Neural progenitor cell (in vitro differentiated cells): ENCODE data around the gene OR8H3. TPM values are rescaled to one million over a fixed set of nuclear protein-coding genes. Genes with fewer than 3 reads are reported as not detected.

ENCODE experiments used
- DNase-seq: peaks from one replicate; pipeline ENCODE4 v3.0.0-alpha.2; 2016; ENCODE audit warnings: low spot score
- H2AFZ ChIP-seq: fragments of 200-600 bp; sonication (generic); replicated peaks from 2 replicates; pipeline ENCODE4 v1.6.1; 2016; ENCODE audit warnings: antibody characterized with exemption
- H3F3A ChIP-seq: fragments of 200-600 bp; sonication (generic); 2 replicates; pipeline ENCODE4 v1.6.1; 2016; ENCODE audit warnings: antibody characterized with exemption, low read depth
- H3K27ac ChIP-seq: fragments of 200-600 bp; sonication (generic); 2 replicates; pipeline ENCODE4 v1.5.1; 2016; ENCODE audit warnings: mild to moderate bottlenecking
- H3K27me3 ChIP-seq: fragments of 200-600 bp; sonication (generic); 2 replicates; pipeline ENCODE4 v1.6.1; 2016; ENCODE audit warnings: mild to moderate bottlenecking, moderate library complexity
- H3K36me3 ChIP-seq: fragments of 200-600 bp; sonication (generic); 2 replicates; pipeline ENCODE4 v1.5.1; 2016
- H3K4me1 ChIP-seq: fragments of 200-600 bp; sonication (generic); 2 replicates; pipeline ENCODE4 v1.6.1; 2016; ENCODE audit warnings: mixed run types
- H3K4me2 ChIP-seq: fragments of 200-600 bp; sonication (generic); 2 replicates; pipeline ENCODE4 v1.6.1; 2016
- H3K4me3 ChIP-seq: fragments of 200-600 bp; sonication (generic); 2 replicates; pipeline ENCODE4 v1.5.1; 2016
- H3K79me2 ChIP-seq: fragments of 200-600 bp; sonication (generic); 2 replicates; pipeline ENCODE4 v1.6.1; 2016; ENCODE audit warnings: low read depth
- H3K9ac ChIP-seq: fragments of 200-600 bp; sonication (generic); 2 replicates; pipeline ENCODE4 v1.6.1; 2016
- H3K9me3 ChIP-seq: fragments of 200-600 bp; sonication (generic); 2 replicates; pipeline ENCODE4 v1.5.1; 2016; ENCODE audit warnings: low read depth
- H4K20me1 ChIP-seq: fragments of 200-600 bp; sonication (generic); 2 replicates; pipeline ENCODE4 v1.6.1; 2016; ENCODE audit warnings: low read depth
- H3K27ac Mint-ChIP-seq: 3 replicates; pipeline ENCODE4 v1.8.0; 2021; ENCODE audit warnings: mixed read lengths
- H3K27me3 Mint-ChIP-seq: 2 replicates; pipeline ENCODE4 v1.8.0; 2022; ENCODE audit warnings: low read depth, mild to moderate bottlenecking, inconsistent platforms, moderate library complexity, mixed read lengths; ENCODE audit not compliant: insufficient read depth
- H3K36me3 Mint-ChIP-seq: 3 replicates; pipeline ENCODE4 v1.8.0; 2021; ENCODE audit warnings: mixed read lengths
- H3K4me1 Mint-ChIP-seq: 3 replicates; pipeline ENCODE4 v1.8.0; 2021; ENCODE audit warnings: mixed read lengths
- H3K4me3 Mint-ChIP-seq: 3 replicates; pipeline ENCODE4 v1.8.0; 2021; ENCODE audit warnings: mild to moderate bottlenecking, moderate library complexity, mixed read lengths
- H3K9me3 Mint-ChIP-seq: 3 replicates; pipeline ENCODE4 v1.8.0; 2020; ENCODE audit warnings: mixed read lengths
- CTCF ChIP-seq: fragments of 200-600 bp; sonication (generic); IDR thresholded peaks from 2 replicates; pipeline ENCODE4 v1.5.1; 2017; ENCODE audit warnings: antibody characterized with exemption, mild to moderate bottlenecking
- EZH2 ChIP-seq: fragments of 200-600 bp; sonication (generic); IDR thresholded peaks from 2 replicates; pipeline ENCODE4 v1.6.1; 2017; ENCODE audit warnings: antibody characterized with exemption, mild to moderate bottlenecking, moderate library complexity
- EZH2phosphoT487 ChIP-seq: fragments of 200-600 bp; sonication (generic); IDR thresholded peaks from 2 replicates; pipeline ENCODE4 v1.6.1; 2017; ENCODE audit warnings: antibody characterized with exemption
- total RNA-seq: library from RNA; depleted of rRNA; stranded (reverse); fragments of >200 nt; gene quantifications from 2 replicates; pipeline ENCODE4 v1.2.3, GENCODE V29; 2015; ENCODE audit warnings: low replicate concordance

Gene OR8H3
- total RNA-seq, 1 donor from 2014 or later, result not detected

GRCh38 chr11:56152333-56152732, 30.2 kb downstream of the OR8H3 start:
- no peak overlapping the region for H3K4me3 ChIP-seq
- H3K27me3 Mint-ChIP-seq, result peaks cover 2% of the 10 kb centered on the region

GRCh38 chr11:56160217-56160616, 38.0 kb downstream of the OR8H3 start, which contains the start of gene OR8K5:
Gene OR8K5 (minus strand): TSS chr11:56160317. CDS start chr11:56160317, 0 bp downstream.
- Histone ChIP-seq H3F3A (no peaks in the 10 kb centered on the region), H3K4me1 (no peaks in the 10 kb centered on the region), H3K9me3 (no peaks in the 10 kb centered on the region), H4K20me1 (no peaks in the 10 kb centered on the region), H3K4me2 (no peak within 1 kb of the TSS), H3K36me3 (no peaks in the 10 kb centered on the region), H3K27me3 (no peaks in the 10 kb centered on the region), H3K4me3 (no peak within 1 kb of the TSS), H3K79me2 (no peaks in the 10 kb centered on the region), H2AFZ (no peak within 1 kb of the TSS), H3K27ac (no peak within 1 kb of the TSS), H3K9ac (no peak within 1 kb of the TSS)
- Mint-ChIP-seq H3K9me3 (no peaks in the 10 kb centered on the region), H3K4me3 (no peak within 1 kb of the TSS), H3K4me1 (no peaks in the 10 kb centered on the region), H3K27me3 (no peaks in the 10 kb centered on the region), H3K27ac (no peak within 1 kb of the TSS), H3K36me3 (no peaks in the 10 kb centered on the region)
- no peak for TF ChIP-seq EZH2
- TF ChIP-seq EZH2phosphoT487, result no peak
- no peak for TF ChIP-seq CTCF
- DNase-seq, result no peak

More at GRCh38 chr11:56152333-56152732, 30.2 kb downstream of the OR8H3 start:
- Histone ChIP-seq H3K27me3 (no peaks in the 10 kb centered on the region), H3F3A (no peaks in the 10 kb centered on the region), H2AFZ (no peak overlapping the region), H3K36me3 (no peaks in the 10 kb centered on the region), H3K4me1 (no peaks in the 10 kb centered on the region), H3K79me2 (no peaks in the 10 kb centered on the region), H3K9ac (no peak overlapping the region), H4K20me1 (no peaks in the 10 kb centered on the region), H3K27ac (no peak overlapping the region), H3K9me3 (no peaks in the 10 kb centered on the region), H3K4me2 (no peak overlapping the region)
- no peaks in the 10 kb centered on the region for H3K4me1 Mint-ChIP-seq
- no peaks in the 10 kb centered on the region for H3K36me3 Mint-ChIP-seq
- no peak overlapping the region for H3K4me3 Mint-ChIP-seq
- no peak for DNase-seq
- H3K27ac Mint-ChIP-seq, result no peak overlapping the region
- TF ChIP-seq CTCF (no peak), EZH2phosphoT487 (no peak), EZH2 (no peak)
- peaks cover 20% of the 10 kb centered on the region for H3K9me3 Mint-ChIP-seq

- Mint-ChIP-seq H3K9me3 (no peaks in the 10 kb centered on the region), H3K36me3 (no peaks in the 10 kb centered on the region), H3K4me3 (no peak overlapping the region), H3K27me3 (no peaks in the 10 kb centered on the region), H3K27ac (no peak overlapping the region), H3K4me1 (no peaks in the 10 kb centered on the region)
- Histone ChIP-seq H3K9ac (no peak overlapping the region), H3K36me3 (no peaks in the 10 kb centered on the region), H2AFZ (no peak overlapping the region), H3K27me3 (no peaks in the 10 kb centered on the region), H3K4me3 (no peak overlapping the region), H3K4me1 (no peaks in the 10 kb centered on the region), H3K79me2 (no peaks in the 10 kb centered on the region), H4K20me1 (no peaks in the 10 kb centered on the region), H3K4me2 (no peak overlapping the region), H3F3A (no peaks in the 10 kb centered on the region), H3K9me3 (no peaks in the 10 kb centered on the region), H3K27ac (no peak overlapping the region)
- DNase-seq, result no peak
- TF ChIP-seq CTCF (no peak), EZH2phosphoT487 (no peak), EZH2 (no peak)
Observed at GRCh38 chr11:56163804-56164203, 41.6 kb downstream of the OR8H3 start.
